GM06990 (cell line): ENCODE results near the gene FAM118B.
"Not testable (repeated sequence)": the region's sequence is repeated elsewhere in the genome, so short reads cannot be mapped to it uniquely, and the experiment has no call there.

Source experiments
- DNase-seq: peaks from one replicate; pipeline ENCODE4 v3.0.0-alpha.2; 2011; ENCODE audit not compliant: insufficient read length; ENCODE audit errors: extremely low read depth
- H3K27me3 ChIP-seq: replicated peaks from 2 replicates; pipeline ENCODE4 v1.6.0; 2011; ENCODE audit warnings: low read length; ENCODE audit not compliant: control insufficient read depth, insufficient read depth
- H3K36me3 ChIP-seq: 2 replicates; pipeline ENCODE4 v1.5.1; 2011; ENCODE audit warnings: low read length; ENCODE audit not compliant: control insufficient read depth, insufficient read depth
- H3K4me3 ChIP-seq: replicated peaks from 2 replicates; pipeline ENCODE4 v1.5.1; 2011; ENCODE audit warnings: low read depth, mild to moderate bottlenecking, control low read depth, low read length
- TF ChIP-seq, protein P1 (sequence below): IDR thresholded peaks from 2 replicates; pipeline ENCODE4 v1.5.1; 2011; ENCODE audit warnings: low read length, control low read depth, mild to moderate bottlenecking, inconsistent platforms; ENCODE audit not compliant: insufficient read depth, poor library complexity, severe bottlenecking

Gene FAM118B

DNA sequence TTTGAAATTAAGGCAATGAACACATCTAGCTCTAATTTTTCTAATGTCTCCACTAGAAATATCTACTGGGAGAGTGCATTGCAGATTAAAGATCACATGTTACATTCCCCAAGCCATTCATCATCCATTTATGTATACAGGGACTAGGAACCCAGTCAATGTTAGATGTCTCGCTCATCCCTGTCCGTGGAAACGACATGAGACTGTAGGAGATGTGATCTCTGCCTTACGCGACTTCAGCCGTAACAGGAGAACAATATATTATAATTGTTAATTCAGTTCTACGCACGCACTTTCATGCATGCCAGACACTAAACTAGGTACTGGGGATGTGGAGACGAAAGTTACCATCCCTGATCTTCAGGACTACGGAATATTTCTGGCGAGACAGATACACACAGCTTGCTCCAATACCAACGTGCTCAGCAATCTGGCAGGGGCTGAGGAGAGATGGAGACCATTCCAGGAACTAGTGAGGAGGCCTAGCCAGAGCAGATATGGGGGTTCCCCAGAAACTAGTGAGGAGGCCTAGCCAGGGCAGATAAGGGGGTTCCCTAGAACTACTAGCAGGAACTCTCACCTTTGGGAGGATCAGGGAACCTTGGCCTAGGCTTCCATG lies 93.0 kb downstream of the FAM118B start:
- peak overlapping the region; percentile 90 for H3K4me3 ChIP-seq

DNA sequence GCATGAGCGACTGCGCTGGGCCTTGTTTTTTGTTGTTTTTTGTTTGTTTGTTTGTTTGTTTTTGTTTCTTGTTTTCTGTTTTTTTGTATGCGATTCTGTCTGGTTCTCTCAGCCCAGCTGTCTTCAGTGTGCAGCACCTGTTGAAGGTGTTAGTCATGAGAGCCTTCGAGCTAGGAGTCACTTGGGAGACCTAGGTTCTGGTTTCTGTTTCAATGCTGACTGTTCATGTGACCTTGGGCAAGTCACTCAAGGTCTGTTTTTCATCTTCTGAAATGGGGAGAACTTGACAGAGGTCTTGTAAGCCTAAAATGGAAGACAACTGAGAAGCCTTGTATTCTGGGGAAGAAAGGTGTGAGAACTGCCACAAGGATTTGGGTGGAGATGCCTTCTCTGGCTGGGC lies 94.1 kb downstream of the FAM118B start:
- TF ChIP-seq, protein P1, sequence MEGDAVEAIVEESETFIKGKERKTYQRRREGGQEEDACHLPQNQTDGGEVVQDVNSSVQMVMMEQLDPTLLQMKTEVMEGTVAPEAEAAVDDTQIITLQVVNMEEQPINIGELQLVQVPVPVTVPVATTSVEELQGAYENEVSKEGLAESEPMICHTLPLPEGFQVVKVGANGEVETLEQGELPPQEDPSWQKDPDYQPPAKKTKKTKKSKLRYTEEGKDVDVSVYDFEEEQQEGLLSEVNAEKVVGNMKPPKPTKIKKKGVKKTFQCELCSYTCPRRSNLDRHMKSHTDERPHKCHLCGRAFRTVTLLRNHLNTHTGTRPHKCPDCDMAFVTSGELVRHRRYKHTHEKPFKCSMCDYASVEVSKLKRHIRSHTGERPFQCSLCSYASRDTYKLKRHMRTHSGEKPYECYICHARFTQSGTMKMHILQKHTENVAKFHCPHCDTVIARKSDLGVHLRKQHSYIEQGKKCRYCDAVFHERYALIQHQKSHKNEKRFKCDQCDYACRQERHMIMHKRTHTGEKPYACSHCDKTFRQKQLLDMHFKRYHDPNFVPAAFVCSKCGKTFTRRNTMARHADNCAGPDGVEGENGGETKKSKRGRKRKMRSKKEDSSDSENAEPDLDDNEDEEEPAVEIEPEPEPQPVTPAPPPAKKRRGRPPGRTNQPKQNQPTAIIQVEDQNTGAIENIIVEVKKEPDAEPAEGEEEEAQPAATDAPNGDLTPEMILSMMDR, result no peak
- DNase-seq, result no peak
- H3K4me3 ChIP-seq, result no peak overlapping the region
- H3K27me3 ChIP-seq, result no peaks in the 10 kb centered on the region
- peaks cover 3% of the 10 kb centered on the region; the same call in 1 of the 2 replicates for H3K36me3 ChIP-seq

More for the DNA sequence above, 93.0 kb downstream of the FAM118B start:
- Histone ChIP-seq H3K36me3 (peaks cover 3% of the 10 kb centered on the region; the same call in 1 of the 2 replicates), H3K27me3 (no peaks in the 10 kb centered on the region)
- TF ChIP-seq, protein P1, result no peak
- DNase-seq, result no peak

DNA sequence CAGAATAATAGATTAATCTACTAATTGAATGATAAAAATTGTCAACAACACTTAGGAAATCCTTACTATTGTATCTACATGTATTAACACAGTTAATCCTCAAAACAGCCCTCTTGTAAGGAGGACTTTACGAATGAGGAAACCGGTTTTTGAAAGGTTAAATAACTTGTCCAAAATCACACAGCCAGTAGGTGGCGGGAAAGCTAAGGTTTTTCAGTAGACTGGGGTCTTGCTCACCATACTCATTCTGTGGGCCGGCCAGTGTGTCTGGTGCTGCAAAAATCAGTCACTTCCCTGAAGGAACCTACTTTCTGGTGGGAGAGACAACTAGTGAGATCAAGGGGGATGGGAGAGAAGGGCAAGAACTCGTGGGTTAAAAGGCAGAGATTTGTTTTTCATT lies 96.1 kb downstream of the FAM118B start:
- TF ChIP-seq, protein P1, result peak; percentile 42
- H3K27me3 ChIP-seq, result no peaks in the 10 kb centered on the region
- no peak for DNase-seq
- peaks cover 3% of the 10 kb centered on the region; the same call in 1 of the 2 replicates for H3K36me3 ChIP-seq
- H3K4me3 ChIP-seq, result no peak overlapping the region

DNA sequence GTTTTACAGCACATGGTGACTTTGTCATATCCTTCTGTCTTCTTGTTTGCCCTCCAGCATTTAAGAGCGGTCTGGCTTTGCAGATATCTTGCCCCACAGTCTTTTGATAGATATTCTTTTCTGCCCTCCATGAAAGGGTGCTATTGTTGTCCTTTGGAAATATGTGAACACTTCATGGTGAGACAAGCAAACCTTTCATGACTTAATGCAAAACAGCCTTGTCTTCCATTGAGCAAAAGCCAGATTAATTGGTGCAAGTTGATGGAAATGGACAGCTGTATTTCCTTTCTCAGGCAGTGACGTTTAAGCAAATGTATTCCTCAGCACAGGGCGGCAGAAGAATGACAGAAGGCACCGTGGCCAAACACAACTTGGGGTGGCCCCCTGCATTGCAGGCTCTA lies 96.7 kb downstream of the FAM118B start:
- DNase-seq, result no peak
- Histone ChIP-seq H3K4me3 (no peak overlapping the region), H3K27me3 (no peaks in the 10 kb centered on the region), H3K36me3 (peaks cover 3% of the 10 kb centered on the region; the same call in 1 of the 2 replicates)
- TF ChIP-seq, protein P1, result no peak

DNA sequence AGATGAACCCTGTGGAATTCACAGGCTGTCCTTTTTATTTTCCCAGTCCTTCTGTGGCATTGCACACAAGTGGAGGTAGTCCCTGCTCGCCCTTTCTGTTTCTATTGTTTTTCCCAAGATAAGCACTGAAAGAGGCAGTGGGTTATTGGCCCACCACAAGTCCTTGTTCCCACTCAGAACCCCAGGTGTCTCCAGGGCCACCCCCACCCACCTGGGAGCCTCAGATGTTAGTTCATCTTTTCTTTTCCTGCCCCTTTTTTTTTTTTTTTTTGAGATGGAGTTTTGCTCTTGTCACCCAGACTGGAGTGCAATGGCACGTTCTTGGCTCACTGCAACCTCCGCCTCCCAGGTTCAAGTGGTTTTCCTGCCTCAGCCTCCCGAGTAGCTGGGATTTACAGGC lies 97.2 kb downstream of the FAM118B start:
- not testable (repeated sequence) for H3K27me3 ChIP-seq, H3K36me3 ChIP-seq, H3K4me3 ChIP-seq, DNase-seq

DNA sequence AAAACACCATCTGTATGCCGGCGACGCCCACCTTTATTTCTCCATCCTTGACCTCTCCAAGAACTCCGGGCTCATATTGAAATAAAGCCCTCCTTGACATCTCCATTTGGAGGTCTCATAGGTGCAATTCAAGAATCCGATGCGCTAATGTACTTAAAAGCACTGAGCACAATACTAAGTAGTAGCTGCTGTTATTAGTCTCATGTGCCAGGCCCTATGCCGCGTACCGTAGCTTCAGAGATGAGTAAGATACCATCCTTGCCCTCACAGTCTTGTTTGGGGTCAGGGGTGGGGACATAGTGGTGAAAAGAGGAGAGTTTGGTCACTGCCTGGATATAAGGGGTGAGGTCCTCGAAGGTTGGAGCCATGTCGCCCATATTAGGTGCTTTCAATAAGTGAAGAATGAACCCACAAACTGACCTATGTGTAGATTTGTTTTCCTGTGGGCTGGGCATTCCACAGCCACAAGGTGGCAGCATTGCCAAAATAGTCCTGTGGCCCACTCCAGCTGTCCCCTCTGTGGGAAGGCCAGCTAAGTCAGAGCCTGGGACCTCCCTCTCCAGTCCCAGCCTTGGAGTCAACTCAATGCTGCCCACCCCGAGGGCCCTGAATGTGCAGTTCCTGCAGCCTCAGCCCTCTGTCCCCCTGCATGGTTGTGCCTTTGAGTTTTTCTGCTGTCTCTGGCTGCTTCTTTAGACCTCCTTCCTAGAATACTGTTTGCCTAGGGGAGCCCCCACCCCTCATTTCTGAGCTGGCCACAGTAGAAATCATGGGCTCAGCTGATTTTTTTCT lies 98.8 kb downstream of the FAM118B start:
- no peak overlapping the region for H3K4me3 ChIP-seq
- TF ChIP-seq, protein P1, result peak; percentile 86
- no peaks in the 10 kb centered on the region for H3K27me3 ChIP-seq
- DNase-seq, result no peak
- peaks cover 3% of the 10 kb centered on the region; the same call in 1 of the 2 replicates for H3K36me3 ChIP-seq
